ENCODE results near the gene ARID3A. TPM values are rescaled to one million over a fixed set of nuclear protein-coding genes. Genes with fewer than 3 reads are reported as not detected.

ARID3A gene
- total and polyA plus RNA-seq, 9 donors, result 1.1 to 8.1 (median 4.5) TPM

DNA sequence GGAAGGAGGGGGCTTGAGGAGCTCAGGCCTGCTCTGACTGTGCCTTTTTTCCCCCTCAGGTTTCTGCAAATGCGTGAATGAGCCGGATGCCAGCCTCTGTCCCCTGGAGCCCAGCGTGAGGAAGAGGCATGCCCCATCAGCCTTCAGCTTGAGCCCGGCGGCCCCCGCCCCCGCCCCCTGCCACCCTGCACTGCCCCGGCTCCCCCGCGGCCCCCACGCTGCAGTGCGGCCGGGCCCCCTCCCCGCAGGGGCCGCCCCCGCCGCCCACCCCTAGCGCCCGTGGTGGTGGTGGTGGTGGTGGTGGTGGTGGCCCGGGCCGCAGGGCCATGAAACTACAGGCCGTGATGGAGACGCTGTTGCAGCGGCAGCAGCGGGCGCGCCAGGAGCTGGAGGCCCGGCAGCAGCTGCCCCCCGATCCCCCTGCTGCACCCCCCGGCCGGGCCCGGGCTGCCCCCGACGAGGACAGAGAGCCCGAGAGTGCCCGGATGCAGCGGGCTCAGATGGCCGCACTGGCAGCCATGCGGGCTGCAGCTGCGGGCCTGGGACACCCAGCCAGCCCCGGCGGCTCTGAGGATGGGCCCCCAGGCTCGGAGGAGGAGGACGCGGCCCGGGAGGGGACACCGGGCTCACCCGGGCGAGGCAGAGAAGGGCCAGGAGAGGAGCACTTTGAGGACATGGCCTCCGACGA is 3.5 kb downstream of the ARID3A start:
- no peak overlapping the region for H3K4me3 ChIP-seq
- WGBS, 3 donors, result 91 to 93% (median 92%) methylated on average over 26 to 51 of the region's 51 CpGs
- no peak for DNase-seq
- no peaks in the 10 kb centered on the region for H3K36me3 ChIP-seq
- no peaks in the 10 kb centered on the region for H3K27me3 ChIP-seq
- H3K27ac ChIP-seq, result no peak overlapping the region
- intact Hi-C loops (cut with DNase I), result loop anchor here in 2 of 4 donors (10.0 kb wide), 2 partner anchors 175 to 305 kb away; partner anchors contain the start of genes CBARP (in 1 of the 2) and GPX4 (in 1 of the 2)
- TF ChIP-seq, protein P1, sequence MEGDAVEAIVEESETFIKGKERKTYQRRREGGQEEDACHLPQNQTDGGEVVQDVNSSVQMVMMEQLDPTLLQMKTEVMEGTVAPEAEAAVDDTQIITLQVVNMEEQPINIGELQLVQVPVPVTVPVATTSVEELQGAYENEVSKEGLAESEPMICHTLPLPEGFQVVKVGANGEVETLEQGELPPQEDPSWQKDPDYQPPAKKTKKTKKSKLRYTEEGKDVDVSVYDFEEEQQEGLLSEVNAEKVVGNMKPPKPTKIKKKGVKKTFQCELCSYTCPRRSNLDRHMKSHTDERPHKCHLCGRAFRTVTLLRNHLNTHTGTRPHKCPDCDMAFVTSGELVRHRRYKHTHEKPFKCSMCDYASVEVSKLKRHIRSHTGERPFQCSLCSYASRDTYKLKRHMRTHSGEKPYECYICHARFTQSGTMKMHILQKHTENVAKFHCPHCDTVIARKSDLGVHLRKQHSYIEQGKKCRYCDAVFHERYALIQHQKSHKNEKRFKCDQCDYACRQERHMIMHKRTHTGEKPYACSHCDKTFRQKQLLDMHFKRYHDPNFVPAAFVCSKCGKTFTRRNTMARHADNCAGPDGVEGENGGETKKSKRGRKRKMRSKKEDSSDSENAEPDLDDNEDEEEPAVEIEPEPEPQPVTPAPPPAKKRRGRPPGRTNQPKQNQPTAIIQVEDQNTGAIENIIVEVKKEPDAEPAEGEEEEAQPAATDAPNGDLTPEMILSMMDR (IDR thresholded peaks at IDR 0.05), result no peak
- TF ChIP-seq POLR2A (IDR thresholded peaks at IDR 0.05) (no peak), EP300 (IDR thresholded peaks at IDR 0.05) (no peak)
- peaks cover 20% of the 10 kb centered on the region for H3K4me1 ChIP-seq (ENCODE audit: insufficient read depth)
- H3K9me3 ChIP-seq, result no peaks in the 10 kb centered on the region

DNA sequence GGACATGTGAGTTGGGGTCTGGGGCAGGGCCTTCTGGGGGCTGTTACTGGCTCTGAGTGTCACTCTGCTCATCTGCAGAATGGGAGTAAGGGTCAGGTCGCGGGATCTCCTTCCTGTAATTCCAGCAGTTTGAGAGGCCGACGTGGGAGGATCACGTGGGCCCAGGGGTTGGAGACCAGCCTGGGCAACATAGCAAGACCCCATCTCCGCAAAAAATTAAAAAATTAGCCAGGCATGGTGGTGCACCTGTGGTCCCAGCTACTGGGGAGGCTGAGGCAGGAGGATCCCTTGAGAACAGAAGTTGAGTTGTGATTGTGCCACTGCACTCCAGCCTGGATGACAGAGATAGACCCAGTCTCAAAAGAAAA is 4.0 kb downstream of the ARID3A start:
- 90 to 97% (median 94%) methylated on average over 6 of the region's 6 CpGs for WGBS, 3 donors
- intact Hi-C loops (cut with DNase I), result loop anchor here in 3 of 4 donors (10.0 kb wide), 3 partner anchors 175 to 305 kb away; partner anchors contain the start of genes CBARP (in 1 of the 3), FSTL3 (in 1 of the 3) and GPX4 (in 1 of the 3)

DNA sequence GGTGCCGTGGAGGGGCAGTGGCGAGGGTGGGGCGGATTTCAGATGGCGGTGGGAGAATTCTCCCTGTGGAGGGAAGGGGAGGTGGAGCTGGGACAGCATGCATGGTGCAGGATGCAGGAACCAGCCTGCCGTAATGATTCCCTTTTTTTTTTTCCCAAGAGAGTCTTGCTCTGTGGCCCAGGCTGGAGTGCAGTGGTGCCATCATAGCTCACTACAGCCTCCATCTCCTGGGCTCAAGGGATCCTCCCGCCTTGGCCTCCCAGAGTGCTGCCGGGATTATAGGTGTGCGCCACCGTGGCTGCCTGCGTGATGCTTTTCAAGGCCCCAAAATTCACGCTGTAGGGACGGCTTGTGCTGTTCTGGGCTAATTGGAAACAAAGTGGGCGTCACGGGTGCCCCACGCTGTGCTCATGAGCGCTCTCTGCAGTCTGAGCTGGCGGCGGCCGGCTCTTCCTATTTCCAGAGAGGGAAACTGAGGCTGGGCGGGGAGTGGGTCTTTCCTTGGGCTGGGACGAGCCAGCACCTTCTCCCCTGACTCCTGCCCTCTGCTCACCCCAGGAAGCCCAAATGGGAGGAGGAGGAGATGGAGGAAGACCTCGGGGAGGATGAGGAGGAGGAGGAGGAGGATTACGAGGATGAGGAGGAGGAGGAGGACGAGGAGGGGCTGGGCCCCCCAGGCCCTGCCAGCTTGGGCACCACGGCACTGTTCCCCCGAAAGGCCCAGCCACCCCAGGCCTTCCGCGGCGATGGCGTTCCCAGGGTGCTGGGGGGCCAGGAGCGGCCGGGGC is 6.2 kb downstream of the ARID3A start:
- Histone ChIP-seq H3K36me3 (no peaks in the 10 kb centered on the region), H3K4me1 (ENCODE audit: insufficient read depth) (peaks cover 25% of the 10 kb centered on the region), H3K27me3 (no peaks in the 10 kb centered on the region), H3K9me3 (no peaks in the 10 kb centered on the region), H3K27ac (no peak overlapping the region), H3K4me3 (no peak overlapping the region)
- TF ChIP-seq POLR2A (IDR thresholded peaks at IDR 0.05), result no peak
- no peak for TF ChIP-seq EP300 (IDR thresholded peaks at IDR 0.05)
- TF ChIP-seq, protein P1 (IDR thresholded peaks at IDR 0.05), result no peak
- intact Hi-C loops (cut with DNase I), result loop anchor here in 1 of 4 donors (10.0 kb wide), 1 partner anchor 257 kb away; the partner anchor contains the start of gene FSTL3
- WGBS, 3 donors, result 79 to 87% (median 87%) methylated on average over 30 to 32 of the region's 32 CpGs
- no peak for DNase-seq

More for the DNA sequence above, 4.0 kb downstream of the ARID3A start:
- no peak for DNase-seq
- no peaks in the 10 kb centered on the region for H3K9me3 ChIP-seq
- H3K27ac ChIP-seq, result no peak overlapping the region
- TF ChIP-seq, protein P1 (IDR thresholded peaks at IDR 0.05), result no peak
- TF ChIP-seq EP300 (IDR thresholded peaks at IDR 0.05) (no peak), POLR2A (IDR thresholded peaks at IDR 0.05) (no peak)
- H3K4me3 ChIP-seq, result no peak overlapping the region
- H3K36me3 ChIP-seq, result no peaks in the 10 kb centered on the region
- H3K27me3 ChIP-seq, result no peaks in the 10 kb centered on the region
- H3K4me1 ChIP-seq (ENCODE audit: insufficient read depth), result peaks cover 22% of the 10 kb centered on the region

DNA sequence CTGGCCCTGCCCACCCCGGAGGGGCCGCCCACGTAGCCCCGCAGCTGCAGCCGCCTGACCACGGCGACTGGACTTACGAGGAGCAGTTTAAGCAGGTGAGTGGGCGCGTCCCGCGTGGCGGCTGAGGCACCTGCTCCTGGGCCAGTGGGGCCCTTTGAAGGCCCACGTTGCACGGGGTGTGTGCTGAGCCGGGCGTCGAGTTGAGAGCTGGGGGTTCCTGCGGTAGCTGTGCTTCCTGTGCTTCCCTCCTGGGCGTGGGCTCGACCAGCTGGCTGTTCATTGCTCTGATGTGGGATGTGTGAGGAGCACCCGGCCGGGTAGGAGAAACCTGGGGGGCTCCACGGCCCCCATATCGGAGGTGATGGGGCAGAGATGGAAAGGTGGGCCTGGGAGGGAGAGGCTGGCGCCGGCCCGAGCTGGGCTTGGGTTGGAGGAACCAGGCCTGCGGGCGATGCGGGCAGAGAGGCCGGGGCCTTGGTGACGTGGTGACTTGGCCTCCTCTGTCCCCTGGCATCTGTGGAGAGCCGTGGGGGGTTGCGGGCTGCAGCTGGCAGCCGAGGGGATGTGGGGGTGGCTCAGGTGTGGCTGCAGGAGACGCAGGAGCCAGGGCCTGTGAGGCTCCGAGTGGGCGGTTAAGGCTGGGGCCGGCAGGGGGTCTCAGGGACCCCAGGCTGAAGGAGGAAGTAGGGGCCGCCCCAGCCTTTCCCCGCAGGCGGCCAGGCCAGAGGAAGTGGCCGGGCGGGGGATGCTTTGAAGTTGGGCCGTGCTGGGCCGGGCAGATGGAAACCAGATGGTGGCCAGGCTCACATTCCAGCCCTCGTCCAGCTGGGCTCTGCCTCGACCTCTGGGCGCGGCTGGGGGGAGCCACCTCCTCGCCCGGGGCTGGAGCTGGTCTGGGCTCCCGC is 7.1 kb downstream of the ARID3A start:
- H3K4me3 ChIP-seq, result no peak overlapping the region
- peak; percentile 83 to 93 (median 87) for DNase-seq

More for the DNA sequence above, 7.1 kb downstream of the ARID3A start:
- Histone ChIP-seq H3K27ac (peak overlapping the region in 1 of 2 donors; percentile 10), H3K36me3 (no peaks in the 10 kb centered on the region), H3K4me1 (ENCODE audit: insufficient read depth) (peaks cover 25% of the 10 kb centered on the region), H3K27me3 (no peaks in the 10 kb centered on the region), H3K9me3 (no peaks in the 10 kb centered on the region)
- TF ChIP-seq EP300 (IDR thresholded peaks at IDR 0.05), result no peak
- TF ChIP-seq, protein P1 (IDR thresholded peaks at IDR 0.05), result peak in 1 of 3 donors; percentile 23
- WGBS, 3 donors, result 19 to 23% (median 20%) methylated on average over 49 to 54 of the region's 54 CpGs
- intact Hi-C loops (cut with DNase I), result loop anchor here in 1 of 4 donors (10.0 kb wide), 1 partner anchor 258 kb away; the partner anchor contains the start of gene FSTL3
